ENCODE measurements around the gene NEK4.

DNA sequence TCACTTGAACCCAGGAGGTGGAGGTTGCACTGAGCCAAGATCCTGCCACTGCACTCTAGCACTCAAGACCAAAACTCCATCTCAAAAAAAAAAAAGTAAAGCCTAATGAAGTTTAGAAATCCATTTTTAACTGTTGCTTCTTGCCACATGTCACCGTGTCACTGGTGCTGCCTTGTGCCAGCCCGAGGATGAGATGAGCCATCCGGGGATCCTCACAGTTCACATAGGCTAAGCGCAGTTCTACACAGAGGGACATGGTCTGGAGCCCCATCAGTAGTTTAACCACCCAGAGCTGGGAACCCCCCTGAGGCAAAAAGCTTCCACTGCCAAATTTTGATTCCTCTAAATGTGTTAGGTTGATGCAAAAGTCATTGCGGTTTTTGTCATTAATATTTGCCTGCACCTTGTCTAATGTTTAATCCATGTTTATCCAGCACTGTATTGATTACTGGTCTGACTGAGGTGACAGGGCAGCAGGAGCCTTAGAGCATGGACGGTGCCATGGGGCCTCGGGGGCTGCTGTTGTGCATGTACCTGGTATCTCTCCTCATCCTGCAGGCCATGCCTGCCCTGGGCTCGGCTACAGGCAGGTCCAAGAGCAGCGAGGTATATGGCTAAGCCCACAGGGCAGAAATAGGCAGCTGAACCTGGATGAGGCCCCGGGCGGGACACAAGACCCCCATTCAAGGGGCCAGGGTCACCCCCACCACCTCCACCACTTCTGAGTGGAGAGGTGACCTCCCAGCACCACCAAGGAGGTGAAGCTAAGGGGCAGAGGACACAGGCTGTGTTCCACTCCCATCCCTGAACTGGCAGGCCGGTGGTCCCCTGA lies 6.6 kb upstream of the NEK4 start, which contains the start of gene ITIH1:
- TF ChIP-seq CTCF (IDR thresholded peaks at IDR 0.05 in 2 of 3, conservative IDR thresholded peaks at IDR 0.05 in 1 of 3; ENCODE audit: control insufficient read depth in 2 of 3, extremely low read depth in 1 of 3, insufficient read depth in 1 of 3, low read depth in 3 of 3, low read length in 3 of 3) = no peak
- TF ChIP-seq ZBED1 (IDR thresholded peaks at IDR 0.05; ENCODE audit: borderline replicate concordance) = no peak
- TF ChIP-seq POLR2A (IDR thresholded peaks at IDR 0.05; ENCODE audit: low read depth, low read length) = no peak
- no peak for TF ChIP-seq SMC3 (IDR thresholded peaks at IDR 0.05; ENCODE audit: borderline replicate concordance, low read length)
- no peak for TF ChIP-seq NKRF (conservative IDR thresholded peaks at IDR 0.05)
- TF ChIP-seq RBBP5 (conservative IDR thresholded peaks at IDR 0.05) = no peak
- TF ChIP-seq, protein P1, sequence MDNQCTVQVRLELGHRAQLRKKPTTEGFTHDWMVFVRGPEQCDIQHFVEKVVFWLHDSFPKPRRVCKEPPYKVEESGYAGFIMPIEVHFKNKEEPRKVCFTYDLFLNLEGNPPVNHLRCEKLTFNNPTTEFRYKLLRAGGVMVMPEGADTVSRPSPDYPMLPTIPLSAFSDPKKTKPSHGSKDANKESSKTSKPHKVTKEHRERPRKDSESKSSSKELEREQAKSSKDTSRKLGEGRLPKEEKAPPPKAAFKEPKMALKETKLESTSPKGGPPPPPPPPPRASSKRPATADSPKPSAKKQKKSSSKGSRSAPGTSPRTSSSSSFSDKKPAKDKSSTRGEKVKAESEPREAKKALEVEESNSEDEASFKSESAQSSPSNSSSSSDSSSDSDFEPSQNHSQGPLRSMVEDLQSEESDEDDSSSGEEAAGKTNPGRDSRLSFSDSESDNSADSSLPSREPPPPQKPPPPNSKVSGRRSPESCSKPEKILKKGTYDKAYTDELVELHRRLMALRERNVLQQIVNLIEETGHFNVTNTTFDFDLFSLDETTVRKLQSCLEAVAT (IDR thresholded peaks at IDR 0.05) = no peak

Measured in GM12878 (cell line).